GM12878 (cell line): Measurements from ENCODE around the gene BOLA2B. TPM values are rescaled to one million over a fixed set of nuclear protein-coding genes. Genes with fewer than 3 reads are reported as not detected.
A peak's percentile ranks its signal among the peaks of the same experiment; 100 is the strongest.

ENCODE experiments used
- BCLAF1 ChIP-seq: fragments of 450-650 bp; IDR thresholded peaks from 2 replicates; pipeline ENCODE4 v1.6.1; 2017; ENCODE audit warnings: antibody characterized with exemption, mild to moderate bottlenecking, moderate library complexity
- EGR1 ChIP-seq, 2 experiments: IDR thresholded peaks; 1 replicate in 1 of 2; 2 replicates in 1 of 2; pipeline ENCODE4 v1.6.1; 2011 to 2012; ENCODE audit warnings: low read depth in 2 of 2, low read length in 2 of 2, borderline replicate concordance in 1 of 2, mild to moderate bottlenecking in 1 of 2, moderate library complexity in 1 of 2
- FOXK2 ChIP-seq: fragments of 450-650 bp; IDR thresholded peaks from 2 replicates; pipeline ENCODE4 v1.6.1; 2017; ENCODE audit warnings: mild to moderate bottlenecking, moderate library complexity
- HSF1 ChIP-seq: fragments of 150-350 bp; IDR thresholded peaks from 2 replicates; pipeline ENCODE4 v1.6.1; 2014; ENCODE audit warnings: mild to moderate bottlenecking, low read depth, low read length
- MAX ChIP-seq: IDR thresholded peaks from 2 replicates; pipeline ENCODE4 v1.6.1; 2012; ENCODE audit warnings: low read depth, low read length, improper control_type of control experiment
- NFYB ChIP-seq: IDR thresholded peaks from 2 replicates; pipeline ENCODE4 v1.6.1; 2011; ENCODE audit warnings: low read depth, mild to moderate bottlenecking, low read length, improper control_type of control experiment, moderate library complexity; ENCODE audit not compliant: insufficient read depth
- NKRF ChIP-seq: fragments of 450-650 bp; conservative IDR thresholded peaks from 2 replicates; pipeline ENCODE4 v1.6.1; 2017; ENCODE audit warnings: mild to moderate bottlenecking, moderate library complexity
- NR2C1 ChIP-seq: fragments of 450-650 bp; IDR thresholded peaks from 2 replicates; pipeline ENCODE4 v1.6.1; 2017; ENCODE audit warnings: antibody characterized with exemption, mild to moderate bottlenecking, moderate library complexity
- PRDM15 ChIP-seq: fragments of 450-650 bp; formaldehyde crosslinking; IDR thresholded peaks from 2 replicates; pipeline ENCODE4 v1.4.0; 2020; ENCODE audit warnings: mild to moderate bottlenecking, moderate library complexity
- RCOR1 ChIP-seq: conservative IDR thresholded peaks from 2 replicates; pipeline ENCODE4 v1.6.1; 2012; ENCODE audit warnings: low read depth, low read length, improper control_type of control experiment
- STAT3 ChIP-seq: IDR thresholded peaks from 2 replicates; pipeline ENCODE4 v1.6.1; 2011; ENCODE audit warnings: low read depth, low read length, improper control_type of control experiment
- ZBED1 ChIP-seq: IDR thresholded peaks from 2 replicates; pipeline ENCODE4 v1.6.1; 2016; ENCODE audit warnings: borderline replicate concordance
- ZBTB4 ChIP-seq: fragments of 450-650 bp; formaldehyde crosslinking; IDR thresholded peaks from 2 replicates; pipeline ENCODE4 v1.4.0; 2022; ENCODE audit warnings: mild to moderate bottlenecking, moderate library complexity
- ZNF622 ChIP-seq: fragments of 450-650 bp; IDR thresholded peaks from 2 replicates; pipeline ENCODE4 v1.6.1; 2017; ENCODE audit warnings: mild to moderate bottlenecking, inconsistent platforms
- polyA plus RNA-seq, 11 experiments: library from polyadenylated mRNA; depleted of rRNA in 4 of 11; unstranded in 6 of 11; stranded (reverse) in 5 of 11; fragments of >200 nt; fragmentation: Nextera tagmentation in 4 of 11; fragmentation: Illumina TruSeq in 1 of 11; extraction: Ambion mirVana in 4 of 11; extraction: Trizol in 1 of 11; gene quantifications; 1 replicate in 1 of 11; 2 replicates in 10 of 11; pipeline versions ENCODE4 v1.2.1 to v1.2.3, GENCODE V29; 2011 to 2016; ENCODE audit warnings: inconsistent platforms in 2 of 11, missing spikeins in 2 of 11, low read depth in 1 of 11
- total RNA-seq, 4 experiments: library from RNA; depleted of rRNA in 3 of 4; stranded (reverse); fragments of >200 nt in 3 of 4; fragmentation: Illumina TruSeq in 1 of 4; extraction: Trizol in 1 of 4; gene quantifications; 2 replicates each; pipeline versions ENCODE4 v1.2.1 to v1.2.3, GENCODE V29; 2013 to 2021

BOLA2B gene
- total and polyA plus RNA-seq, 10 of the 15 experiments (the other 5 are each of a cell fraction or from before 2014, with no cell fraction given), result 39.9 to 292 (median 130) TPM

GRCh38 chr16:30186782-30187555, 6.5 kb downstream of the BOLA2B start (continued):
- peak; percentile 44; the same call in 1 of the 2 replicates for TF ChIP-seq MAX
- TF ChIP-seq ZBED1, result peak; percentile 9; the same call in 1 of the 2 replicates
- no peak for TF ChIP-seq RCOR1
- no peak for TF ChIP-seq BCLAF1
- TF ChIP-seq FOXK2, result no peak
- TF ChIP-seq PRDM15 (CRISPR knock-in tag), result no peak
- TF ChIP-seq STAT3, result no peak
- no peak for TF ChIP-seq HSF1
- peak; percentile 92 for TF ChIP-seq NR2C1
- TF ChIP-seq ZBTB4, result no peak
- TF ChIP-seq EGR1 (IDR thresholded peaks at IDR 0.05; ENCODE audit: borderline replicate concordance in 1 of 2, low read depth in 2 of 2, low read length in 2 of 2), result no peak; a peak in 1 of 3 replicates
- TF ChIP-seq NFYB, result no peak
- no peak for TF ChIP-seq ZNF622
- TF ChIP-seq NKRF, result no peak; the same call in none of the 2 replicates
